ENCODE measurements around the gene TMPRSS6. TPM values are rescaled to one million over a fixed set of nuclear protein-coding genes. Genes with fewer than 3 reads are reported as not detected.

The TMPRSS6 gene
- total RNA-seq, 1 experiment from 2014 or later = 0.04 TPM

GRCh38 chr22:37100589-37101127, 8.9 kb downstream of the TMPRSS6 start:
- Histone ChIP-seq H3K9me3 (ENCODE audit: low read length) (no peaks in the 10 kb centered on the region), H3K9me2 (replicated peaks; ENCODE audit: low read length) (no peaks in the 10 kb centered on the region), H4K20me1 (ENCODE audit: low read length) (no peaks in the 10 kb centered on the region), H3K4me3 (ENCODE audit: low read length) (no peak overlapping the region), H3K9ac (ENCODE audit: low read length) (no peak overlapping the region), H3F3A (ENCODE audit: low read length, unreplicated experiment) (no peaks in the 10 kb centered on the region), H3K4me2 (ENCODE audit: low read length) (no peak overlapping the region), H2AFZ (ENCODE audit: low read length) (no peak overlapping the region), H3K4me1 (ENCODE audit: insufficient read depth, low read length) (no peaks in the 10 kb centered on the region), H3K27me3 (ENCODE audit: low read length) (no peaks in the 10 kb centered on the region), H3K36me3 (ENCODE audit: low read depth, low read length) (no peaks in the 10 kb centered on the region), H3K27ac (ENCODE audit: low read length) (no peak overlapping the region), H3K79me2 (ENCODE audit: low read length) (no peaks in the 10 kb centered on the region)
- no TSS peak for BruUV-seq (replicated peaks)
- ATAC-seq (no peak), DNase-seq (no peak)
- ChIA-PET POLR2A (ENCODE audit: unreplicated experiment) (no interaction called here), CTCF (no interaction called here)
- intact Hi-C loops (cut with micrococcal nuclease) = no loop called here
- TF ChIP-seq, protein P1, sequence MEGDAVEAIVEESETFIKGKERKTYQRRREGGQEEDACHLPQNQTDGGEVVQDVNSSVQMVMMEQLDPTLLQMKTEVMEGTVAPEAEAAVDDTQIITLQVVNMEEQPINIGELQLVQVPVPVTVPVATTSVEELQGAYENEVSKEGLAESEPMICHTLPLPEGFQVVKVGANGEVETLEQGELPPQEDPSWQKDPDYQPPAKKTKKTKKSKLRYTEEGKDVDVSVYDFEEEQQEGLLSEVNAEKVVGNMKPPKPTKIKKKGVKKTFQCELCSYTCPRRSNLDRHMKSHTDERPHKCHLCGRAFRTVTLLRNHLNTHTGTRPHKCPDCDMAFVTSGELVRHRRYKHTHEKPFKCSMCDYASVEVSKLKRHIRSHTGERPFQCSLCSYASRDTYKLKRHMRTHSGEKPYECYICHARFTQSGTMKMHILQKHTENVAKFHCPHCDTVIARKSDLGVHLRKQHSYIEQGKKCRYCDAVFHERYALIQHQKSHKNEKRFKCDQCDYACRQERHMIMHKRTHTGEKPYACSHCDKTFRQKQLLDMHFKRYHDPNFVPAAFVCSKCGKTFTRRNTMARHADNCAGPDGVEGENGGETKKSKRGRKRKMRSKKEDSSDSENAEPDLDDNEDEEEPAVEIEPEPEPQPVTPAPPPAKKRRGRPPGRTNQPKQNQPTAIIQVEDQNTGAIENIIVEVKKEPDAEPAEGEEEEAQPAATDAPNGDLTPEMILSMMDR (conservative IDR thresholded peaks at IDR 0.05; ENCODE audit: low read depth, low read length) = no peak
- TF ChIP-seq EZH2 (IDR thresholded peaks at IDR 0.05; ENCODE audit: low read length, unreplicated experiment) (no peak), EZH2phosphoT487 (IDR thresholded peaks at IDR 0.05; ENCODE audit: borderline replicate concordance, low read length) (no peak)

- H3K27ac ChIP-seq (ENCODE audit: low read length) = no peak overlapping the region
- H3K9ac ChIP-seq (ENCODE audit: low read length) = no peak overlapping the region
- no peaks in the 10 kb centered on the region for H3F3A ChIP-seq (ENCODE audit: low read length, unreplicated experiment)
- ATAC-seq = no peak
- no peaks in the 10 kb centered on the region for H3K4me1 ChIP-seq (ENCODE audit: insufficient read depth, low read length)
- TF ChIP-seq EZH2 (IDR thresholded peaks at IDR 0.05; ENCODE audit: low read length, unreplicated experiment) = no peak
- TF ChIP-seq, protein P1 (conservative IDR thresholded peaks at IDR 0.05; ENCODE audit: low read depth, low read length) = peak; percentile 33; the same call in 1 of the 2 replicates
- H3K36me3 ChIP-seq (ENCODE audit: low read depth, low read length) = no peaks in the 10 kb centered on the region
- ChIA-PET CTCF (no interaction called here), POLR2A (ENCODE audit: unreplicated experiment) (no interaction called here)
- no peak for DNase-seq
- H3K4me2 ChIP-seq (ENCODE audit: low read length) = no peak overlapping the region
- H3K4me3 ChIP-seq (ENCODE audit: low read length) = no peak overlapping the region
- 0 out of 2 replicates have a peak, but pooled peaks cover 8% of the 10 kb centered on the region for H3K27me3 ChIP-seq (ENCODE audit: low read length)
- no peaks in the 10 kb centered on the region for H4K20me1 ChIP-seq (ENCODE audit: low read length)
- H3K9me2 ChIP-seq (replicated peaks; ENCODE audit: low read length) = no peaks in the 10 kb centered on the region
- H3K9me3 ChIP-seq (ENCODE audit: low read length) = no peaks in the 10 kb centered on the region
- intact Hi-C loops (cut with micrococcal nuclease) = no loop called here
- no TSS peak for BruUV-seq (replicated peaks)
- no peaks in the 10 kb centered on the region for H3K79me2 ChIP-seq (ENCODE audit: low read length)
- H2AFZ ChIP-seq (ENCODE audit: low read length) = no peak overlapping the region
These were observed 10.4 kb downstream of the TMPRSS6 start for GRCh38 chr22:37098976-37099591.

GRCh38 chr22:37097346-37097745, 12.2 kb downstream of the TMPRSS6 start:
- H3K4me3 ChIP-seq (ENCODE audit: low read length) = no peak overlapping the region
- no peak overlapping the region for H2AFZ ChIP-seq (ENCODE audit: low read length)
- H3K4me1 ChIP-seq (ENCODE audit: insufficient read depth, low read length) = no peaks in the 10 kb centered on the region
- H3K4me2 ChIP-seq (ENCODE audit: low read length) = no peak overlapping the region
- ChIA-PET CTCF (no interaction called here), POLR2A (ENCODE audit: unreplicated experiment) (no interaction called here)
- no peaks in the 10 kb centered on the region for H3K79me2 ChIP-seq (ENCODE audit: low read length)
- BruUV-seq (replicated peaks) = no TSS peak
- no peaks in the 10 kb centered on the region for H3K9me2 ChIP-seq (replicated peaks; ENCODE audit: low read length)
- no peaks in the 10 kb centered on the region for H3F3A ChIP-seq (ENCODE audit: low read length, unreplicated experiment)
- DNase-seq (no peak), ATAC-seq (no peak)
- no peaks in the 10 kb centered on the region for H4K20me1 ChIP-seq (ENCODE audit: low read length)
- 0 out of 2 replicates have a peak, but pooled peaks cover 8% of the 10 kb centered on the region for H3K27me3 ChIP-seq (ENCODE audit: low read length)
- TF ChIP-seq, protein P1 (conservative IDR thresholded peaks at IDR 0.05; ENCODE audit: low read depth, low read length) = no peak
- H3K9me3 ChIP-seq (ENCODE audit: low read length) = no peaks in the 10 kb centered on the region
- intact Hi-C loops (cut with micrococcal nuclease) = no loop called here
- H3K27ac ChIP-seq (ENCODE audit: low read length) = no peak overlapping the region
- no peak overlapping the region for H3K9ac ChIP-seq (ENCODE audit: low read length)
- H3K36me3 ChIP-seq (ENCODE audit: low read depth, low read length) = no peaks in the 10 kb centered on the region
